Inferior parietal cortex (tissue), 1 donor: ENCODE data around the gene PCDHGA2.
A peak's percentile ranks its signal among the peaks of the same experiment; 100 is the strongest.
"Not testable (repeated sequence)": the region's sequence is repeated elsewhere in the genome, so short reads cannot be mapped to it uniquely, and the experiment has no call there.

Source experiments
- DNase-seq: peaks from one replicate; pipeline ENCODE4 v3.0.0-alpha.2; 2016; ENCODE audit errors: extremely low spot score

The PCDHGA2 gene

GRCh38 chr5:141338538-141339306 is at the start of gene PCDHGA2:
Gene PCDHGA2, plus strand, starts transcription at chr5:141338760.
- no peak for DNase-seq

- DNase-seq, result peak; percentile 1
These were observed 40.2 kb upstream of the PCDHGA2 start for GRCh38 chr5:141298376-141298775.

DNA sequence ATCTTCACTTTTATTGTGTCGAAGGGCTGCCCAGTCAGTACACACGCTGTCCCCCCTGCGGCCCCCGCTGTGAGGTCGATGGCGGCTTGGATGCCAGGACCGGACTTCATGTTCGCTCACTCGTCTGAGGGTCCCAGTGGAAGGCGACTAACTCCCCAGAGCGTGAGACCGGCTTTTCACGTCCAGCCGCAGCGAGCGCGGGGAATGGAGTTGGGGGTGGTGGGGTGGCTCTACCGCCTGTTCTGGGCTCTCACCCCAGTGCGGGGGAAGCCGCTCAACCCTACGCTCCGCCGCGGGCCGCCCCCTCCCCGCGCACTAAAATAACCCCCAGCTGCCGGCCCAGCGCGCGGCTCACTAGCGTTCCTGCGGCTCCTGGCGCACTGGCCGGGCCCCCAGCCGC is 34.8 kb upstream of the PCDHGA2 start, which contains the start of gene SLC25A2:
Gene SLC25A2 (minus strand): TSS at position 294 of the 400 bp plus-strand sequence. CDS start 184 bp downstream, at position 110.
- DNase-seq, result no peak

DNA sequence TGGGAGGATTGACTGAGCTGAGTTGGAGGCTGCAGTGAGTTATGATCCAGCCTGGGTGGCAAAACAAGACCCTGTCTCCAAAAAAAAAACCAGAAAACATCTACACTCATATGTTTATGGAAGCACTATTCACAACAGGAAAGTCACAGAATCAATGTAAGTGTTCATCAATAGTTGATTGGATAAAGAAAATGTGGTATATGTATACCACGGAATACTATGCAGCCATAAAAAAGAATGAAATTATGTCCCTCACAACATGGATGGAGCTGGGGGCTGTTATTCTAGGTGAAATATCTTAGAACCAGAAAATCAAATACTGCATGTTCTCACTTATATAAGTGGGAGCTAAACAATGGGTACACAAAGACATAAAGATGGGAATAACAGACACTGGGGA is 31.9 kb upstream of the PCDHGA2 start:
- DNase-seq, result no peak

- DNase-seq, result no peak
These were observed 24.8 kb upstream of the PCDHGA2 start for GRCh38 chr5:141313711-141314110.

DNA sequence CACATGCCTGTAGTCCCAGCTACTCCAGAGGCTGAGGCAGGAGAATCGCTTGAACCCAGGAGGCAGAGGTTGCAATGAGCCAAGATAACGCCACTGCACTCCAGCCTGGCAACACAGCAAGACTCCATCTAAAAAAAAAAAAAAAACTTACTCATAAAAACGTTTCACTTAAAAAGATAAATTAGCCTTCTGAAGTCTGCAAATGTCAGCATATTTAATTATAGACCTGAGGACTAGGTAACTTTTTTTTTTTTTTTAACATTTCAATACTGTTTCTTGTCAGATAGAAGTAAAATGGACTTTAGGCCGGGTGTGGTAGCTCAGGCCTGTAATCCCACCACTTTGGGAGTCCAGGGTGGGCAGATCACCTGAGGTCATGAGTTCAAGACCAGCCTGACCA is 21.6 kb upstream of the PCDHGA2 start:
- DNase-seq, result not testable (repeated sequence)

GRCh38 chr5:141319202-141319601 is 19.4 kb upstream of the PCDHGA2 start:
- no peak for DNase-seq

GRCh38 chr5:141319699-141320098 is 18.9 kb upstream of the PCDHGA2 start:
- DNase-seq, result no peak

- peak; percentile 94 for DNase-seq
These were observed 18.1 kb upstream of the PCDHGA2 start, which contains the start of gene TAF7 for GRCh38 chr5:141320225-141321169. Gene TAF7, minus strand, starts transcription at chr5:141320784. Its CDS starts 740 bp downstream, at chr5:141320044.

GRCh38 chr5:141322261-141322660 is 16.3 kb upstream of the PCDHGA2 start:
- DNase-seq, result no peak

DNA sequence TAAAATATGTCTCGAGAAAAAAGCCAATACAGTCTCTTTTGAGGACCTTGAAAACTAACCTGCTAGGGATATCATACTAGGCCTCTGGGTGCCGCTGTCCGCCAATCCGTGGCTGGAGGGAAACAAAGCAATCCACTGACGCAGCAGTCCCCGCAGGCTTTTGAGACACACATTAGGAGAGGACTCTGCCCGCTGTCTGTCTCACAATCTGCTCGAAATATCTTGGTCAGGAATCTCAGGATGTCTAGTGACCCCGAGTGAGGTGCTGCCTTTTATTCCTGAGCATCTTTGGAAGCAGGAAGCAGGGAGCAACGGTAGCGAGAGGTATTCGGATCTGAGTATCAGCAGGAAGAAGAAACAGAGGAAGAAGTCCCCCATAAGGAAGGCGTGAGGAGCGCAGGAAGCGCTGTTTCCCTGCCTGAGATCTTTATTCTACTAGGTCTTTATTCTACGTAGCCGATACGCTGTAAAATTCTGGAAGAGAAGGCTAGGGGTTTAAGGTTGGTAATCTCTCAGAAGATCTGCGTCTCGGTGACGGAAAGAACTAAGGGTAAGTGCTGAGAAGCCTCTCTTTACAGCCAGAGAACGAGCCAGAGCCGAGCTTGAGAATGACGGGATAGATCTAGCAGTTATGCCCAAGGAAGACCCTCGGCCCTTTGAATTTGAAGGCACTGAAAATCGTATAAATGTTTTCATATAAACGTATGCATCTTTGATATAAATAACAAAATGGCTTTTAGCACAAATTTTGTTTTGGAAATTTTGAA is 12.3 kb upstream of the PCDHGA2 start:
- DNase-seq, result peak; percentile 75

- DNase-seq, result no peak
These were observed 10.3 kb upstream of the PCDHGA2 start for GRCh38 chr5:141328231-141328630.

GRCh38 chr5:141330299-141331080 is 8.1 kb upstream of the PCDHGA2 start, which contains the start of gene PCDHGA1:
Gene PCDHGA1, plus strand, starts transcription at chr5:141330514.
- no peak for DNase-seq

- DNase-seq, result not testable (repeated sequence)
These were observed 6.0 kb upstream of the PCDHGA2 start for GRCh38 chr5:141332571-141332970.

DNA sequence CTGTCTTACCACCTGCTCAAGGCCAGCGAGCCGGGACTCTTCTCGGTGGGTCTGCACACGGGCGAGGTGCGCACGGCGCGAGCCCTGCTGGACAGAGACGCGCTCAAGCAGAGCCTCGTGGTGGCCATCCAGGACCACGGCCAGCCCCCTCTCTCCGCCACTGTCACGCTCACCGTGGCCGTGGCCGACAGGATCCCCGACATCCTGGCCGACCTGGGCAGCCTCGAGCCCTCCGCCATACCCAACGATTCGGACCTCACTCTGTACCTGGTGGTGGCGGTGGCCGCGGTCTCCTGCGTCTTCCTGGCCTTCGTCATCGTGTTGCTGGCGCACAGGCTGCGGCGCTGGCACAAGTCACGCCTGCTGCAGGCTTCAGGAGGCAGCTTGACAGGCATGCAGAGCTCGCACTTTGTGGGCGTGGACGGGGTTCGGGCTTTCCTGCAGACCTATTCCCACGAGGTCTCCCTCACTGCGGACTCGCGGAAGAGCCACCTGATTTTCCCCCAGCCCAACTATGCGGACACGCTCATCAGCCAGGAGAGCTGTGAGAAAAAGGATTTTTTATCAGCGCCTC is 2.3 kb downstream of the PCDHGA2 start:
- DNase-seq, result not testable (repeated sequence)

- DNase-seq, result no peak
These were observed 4.2 kb downstream of the PCDHGA2 start for GRCh38 chr5:141342773-141343172.

DNA sequence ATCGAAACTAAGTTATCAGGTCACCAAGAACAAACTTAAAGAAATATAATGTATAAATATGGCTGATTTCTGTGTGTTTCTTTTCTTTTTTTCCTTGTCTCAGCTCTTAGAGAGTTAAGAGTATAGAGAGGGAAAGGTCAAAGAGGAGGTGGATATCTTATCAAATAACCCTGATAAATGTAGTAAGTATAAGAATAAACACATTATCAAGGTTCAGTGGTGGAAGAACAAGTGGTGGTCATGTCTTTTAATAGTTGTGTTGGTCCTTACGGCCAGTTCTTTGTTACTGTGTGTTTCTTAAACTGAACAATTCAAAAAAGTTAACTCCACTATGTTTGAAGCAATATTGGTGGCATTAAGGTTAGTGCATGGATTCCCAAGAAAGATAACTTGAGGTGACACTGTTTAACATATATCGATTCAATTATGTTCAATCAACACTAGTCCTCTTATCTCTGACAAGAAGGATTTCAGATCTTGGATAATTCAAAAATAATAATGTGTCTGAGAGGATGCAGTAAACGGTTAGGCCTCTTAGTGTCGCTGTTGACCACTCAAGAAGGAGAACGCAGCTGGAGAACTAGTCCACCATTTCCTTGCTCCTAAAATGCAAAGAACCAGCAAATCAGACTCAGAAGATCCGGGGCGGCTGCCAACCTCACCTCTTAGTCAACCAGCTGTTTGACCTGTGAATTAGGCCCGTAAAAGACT is 4.8 kb downstream of the PCDHGA2 start, which contains the start of gene PCDHGA3:
Gene PCDHGA3 (plus strand): TSS at position 588 of the 711 bp plus-strand sequence. CDS start 205 bp downstream, outside the sequence.
- no peak for DNase-seq

GRCh38 chr5:141343953-141344463 is 5.4 kb downstream of the PCDHGA2 start:
- no peak for DNase-seq

DNA sequence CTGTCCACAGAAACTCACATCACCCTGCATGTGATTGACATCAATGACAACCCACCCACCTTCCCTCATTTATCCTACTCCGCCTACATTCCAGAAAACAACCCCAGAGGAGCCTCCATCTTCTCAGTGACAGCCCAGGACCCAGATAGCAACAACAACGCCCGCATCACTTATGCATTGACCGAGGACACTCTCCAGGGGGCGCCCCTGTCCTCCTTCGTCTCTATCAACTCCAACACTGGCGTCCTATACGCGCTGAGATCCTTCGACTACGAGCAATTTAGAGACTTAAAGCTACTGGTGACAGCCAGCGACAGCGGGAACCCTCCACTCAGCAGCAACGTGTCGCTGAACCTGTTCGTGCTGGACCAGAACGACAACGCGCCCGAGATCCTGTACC is 6.8 kb downstream of the PCDHGA2 start:
- no peak for DNase-seq
